IMR-90 (cell line): ENCODE measurements around the gene MYH11. TPM values are rescaled to one million over a fixed set of nuclear protein-coding genes. Genes with fewer than 3 reads are reported as not detected.

Source experiments
- ATAC-seq: fragments of 200-7000 bp; cut with Tn5 transposase; 2 replicates; pipeline ENCODE4 v1.9.1; 2020; ENCODE audit warnings: low read depth, mild to moderate bottlenecking, moderate library complexity
- BruUV-seq: library from RNA; stranded (reverse); fragments of 400-500 nt; replicated peaks from 2 replicates; lab custom pipeline; 2021; lab: Mats Ljungman, UMichigan
- CTCF ChIA-PET: fragments of 300-600 bp; formaldehyde crosslinking; extraction: SDS; loops from one replicate; lab custom pipeline; 2021; ENCODE audit warnings: antibody characterized with exemption; lab: Yijun Ruan, JAX
- POLR2A ChIA-PET: fragments of 300-600 bp; sonication (Branson Sonifier 250); formaldehyde crosslinking; loops from one replicate; lab custom pipeline; 2022; ENCODE audit warnings: antibody characterized with exemption; ENCODE audit not compliant: unreplicated experiment; lab: Charles Lee
- DNase-seq: peaks from one replicate; pipeline ENCODE4 v3.0.0; 2013
- H2AFZ ChIP-seq: replicated peaks from 2 replicates; pipeline ENCODE3; 2013; ENCODE audit warnings: low read length, mild to moderate bottlenecking; ENCODE audit not compliant: poor library complexity
- H2AK5ac ChIP-seq: 2 replicates; pipeline ENCODE4 v1.6.1; 2013; ENCODE audit warnings: low read depth, low read length, inconsistent platforms
- H2AK9ac ChIP-seq: replicated peaks from 2 replicates; pipeline ENCODE3; 2013; ENCODE audit warnings: mild to moderate bottlenecking, low read depth, low read length, moderate library complexity; ENCODE audit not compliant: poor library complexity
- H2BK120ac ChIP-seq: 2 replicates; pipeline ENCODE4 v1.6.1; 2013; ENCODE audit warnings: low read depth, low read length, inconsistent platforms
- H2BK15ac ChIP-seq: 3 replicates; pipeline ENCODE4 v1.6.1; 2013; ENCODE audit warnings: low read depth, low read length, inconsistent platforms
- H2BK20ac ChIP-seq: 2 replicates; pipeline ENCODE4 v1.6.1; 2013; ENCODE audit warnings: low read depth, mild to moderate bottlenecking, inconsistent platforms, low read length, moderate library complexity
- H2BK5ac ChIP-seq: 2 replicates; pipeline ENCODE4 v1.6.1; 2013; ENCODE audit warnings: mild to moderate bottlenecking, low read depth, low read length, inconsistent platforms; ENCODE audit not compliant: poor library complexity, severe bottlenecking
- H3K14ac ChIP-seq: replicated peaks from 2 replicates; pipeline ENCODE4 v1.6.1; 2013; ENCODE audit warnings: low read depth, low read length, inconsistent platforms
- H3K18ac ChIP-seq: 2 replicates; pipeline ENCODE4 v1.6.1; 2013; ENCODE audit warnings: low read depth, low read length, control low read depth
- H3K23ac ChIP-seq: 2 replicates; pipeline ENCODE4 v1.6.1; 2013; ENCODE audit warnings: low read depth, low read length, inconsistent platforms
- H3K27ac ChIP-seq: 2 replicates; pipeline ENCODE4 v1.5.1; 2013; ENCODE audit warnings: mild to moderate bottlenecking, control low read depth, low read length; ENCODE audit not compliant: insufficient read depth
- H3K27me3 ChIP-seq: 2 replicates; pipeline ENCODE4 v1.6.1; 2013; ENCODE audit warnings: low read length; ENCODE audit not compliant: control insufficient read depth, insufficient read depth
- H3K36me3 ChIP-seq: 2 replicates; pipeline ENCODE4 v1.6.1; 2013; ENCODE audit warnings: low read length, mixed read lengths; ENCODE audit not compliant: control insufficient read depth, insufficient read depth
- H3K4ac ChIP-seq: 2 replicates; pipeline ENCODE4 v1.6.1; 2013; ENCODE audit warnings: low read depth, low read length, inconsistent platforms
- H3K4me1 ChIP-seq: 2 replicates; pipeline ENCODE4 v1.6.1; 2013; ENCODE audit warnings: low read length, mixed read lengths; ENCODE audit not compliant: control insufficient read depth, insufficient read depth
- H3K4me2 ChIP-seq: 2 replicates; pipeline ENCODE4 v1.6.1; 2013; ENCODE audit warnings: low read depth, mild to moderate bottlenecking, control low read depth, low read length, moderate library complexity
- H3K4me3 ChIP-seq: 2 replicates; pipeline ENCODE4 v1.5.1; 2013; ENCODE audit warnings: low read depth, mild to moderate bottlenecking, control low read depth, low read length, moderate library complexity; ENCODE audit not compliant: insufficient read depth
- H3K56ac ChIP-seq: 2 replicates; pipeline ENCODE4 v1.6.1; 2013; ENCODE audit warnings: low read length, inconsistent platforms; ENCODE audit not compliant: insufficient read depth; ENCODE audit errors: extremely low read depth
- H3K79me1 ChIP-seq, 2 experiments: 2 replicates each; pipeline ENCODE4 v1.6.1; 2013; ENCODE audit warnings: low read length in 2 of 2, inconsistent platforms in 1 of 2, low read depth in 1 of 2
- H3K9ac ChIP-seq: 2 replicates; pipeline ENCODE4 v1.6.1; 2013; ENCODE audit warnings: low read depth, low read length, control low read depth
- H3K9me1 ChIP-seq: 2 replicates; pipeline ENCODE4 v1.6.1; 2013; ENCODE audit warnings: low read length, inconsistent platforms; ENCODE audit not compliant: insufficient read depth
- H3K9me3 ChIP-seq: 2 replicates; pipeline ENCODE4 v1.6.1; 2013; ENCODE audit warnings: low read length; ENCODE audit not compliant: control insufficient read depth, insufficient read depth
- H4K20me1 ChIP-seq: 2 replicates; pipeline ENCODE4 v1.6.1; 2013; ENCODE audit warnings: low read length, inconsistent platforms; ENCODE audit not compliant: insufficient read depth
- H4K5ac ChIP-seq: 2 replicates; pipeline ENCODE4 v1.6.1; 2013; ENCODE audit warnings: mild to moderate bottlenecking, low read depth, low read length, control low read depth
- H4K8ac ChIP-seq, 2 experiments: 2 replicates each; pipeline ENCODE4 v1.6.1; 2013; ENCODE audit warnings: low read depth in 2 of 2, low read length in 2 of 2, control low read depth in 1 of 2, inconsistent platforms in 1 of 2
- H4K91ac ChIP-seq: 2 replicates; pipeline ENCODE4 v1.6.1; 2013; ENCODE audit warnings: low read depth, low read length, inconsistent platforms; ENCODE audit not compliant: insufficient read depth
- RCOR1 ChIP-seq: IDR thresholded peaks from 2 replicates; pipeline ENCODE4 v1.6.1; 2012; ENCODE audit warnings: mild to moderate bottlenecking, low read length, improper control_type of control experiment; ENCODE audit not compliant: insufficient replicate concordance
- SMC3 ChIP-seq: fragments of 150-350 bp; IDR thresholded peaks from 2 replicates; pipeline ENCODE4 v1.6.1; 2016; ENCODE audit warnings: low read depth, mild to moderate bottlenecking, antibody characterized with exemption, low read length, moderate library complexity
- WGBS, 2 experiments: methylation state at CpG; one replicate each; pipeline versions ENCODE4 v1.1.5 to v1.1.7; 2013; ENCODE audit warnings: missing lambda C conversion rate in 2 of 2; ENCODE audit not compliant: insufficient read length in 1 of 2; ENCODE audit errors: extremely low coverage in 2 of 2; 5-methylcytosine and 5-hydroxymethylcytosine counted together
- dilution Hi-C: fragments of 300-500 bp; cut with HindIII; formaldehyde crosslinking; loops from one replicate; pipeline ENCODE4 v1.14.3; 2018; ENCODE audit warnings: low sequenced_read_pairs; ENCODE audit not compliant: unreplicated experiment
- in situ Hi-C: fragments of 300-500 bp; cut with MboI; formaldehyde crosslinking; loops from 3 replicates; pipeline ENCODE4 v1.14.3; 2019; ENCODE audit warnings: low sequenced_read_pairs, inconsistent platforms, mixed read lengths
- intact Hi-C: fragments of 100-400 bp; cut with micrococcal nuclease; formaldehyde crosslinking; loops from 2 replicates; pipeline ENCODE4 v1.10.0; 2022
- polyA plus RNA-seq, 3 experiments: library from polyadenylated mRNA; depleted of rRNA; stranded (reverse); fragments of >200 nt; gene quantifications; 2 replicates each; pipeline ENCODE4 v1.2.3, GENCODE V29; 2012; ENCODE audit warnings: low replicate concordance in 1 of 3
- total RNA-seq: library from RNA; depleted of rRNA; stranded (reverse); fragments of >200 nt; gene quantifications from 2 replicates; pipeline ENCODE4 v1.2.3, GENCODE V29; 2012

The MYH11 gene
- total and polyA plus RNA-seq, 2 of the 4 experiments (the other 2 are of a cell fraction): under 0.01 to 0.12 TPM

DNA sequence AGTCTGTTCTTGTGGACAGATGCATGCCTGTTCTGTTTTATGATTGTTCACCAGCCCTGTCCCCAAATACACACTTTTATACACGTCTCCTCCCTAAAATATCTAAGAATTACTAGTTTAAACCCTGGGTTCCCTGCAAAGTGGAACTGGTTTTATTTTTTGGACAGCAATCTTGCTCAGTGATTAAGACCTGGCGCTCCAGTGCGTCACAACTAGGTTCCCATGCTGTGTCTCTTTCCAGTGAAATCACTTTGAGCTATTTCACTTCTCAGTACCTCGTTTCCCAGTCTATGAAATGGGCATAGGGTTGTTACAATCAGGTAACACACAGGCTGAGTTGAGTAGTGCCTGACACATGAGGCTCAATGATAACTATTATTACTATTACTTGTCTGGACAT lies 30.5 kb upstream of the MYH11 start:
- peak overlapping the region; percentile 70 for H3K4me3 ChIP-seq
- H2AK5ac ChIP-seq: no peak overlapping the region
- no peaks in the 10 kb centered on the region for H3K27me3 ChIP-seq
- POLR2A ChIA-PET: no interaction called here
- CTCF ChIA-PET: no interaction called here
- peaks cover 20 to 57% of the 10 kb centered on the region in 2 experiments for H3K79me1 ChIP-seq
- peak overlapping the region; percentile 89 for H3K23ac ChIP-seq
- TF ChIP-seq SMC3 (no peak), RCOR1 (no peak)
- no peaks in the 10 kb centered on the region for H3K9me3 ChIP-seq
- H2AK9ac ChIP-seq: no peak overlapping the region
- DNase-seq: no peak
- peak overlapping the region; percentile 85 for H2BK5ac ChIP-seq
- dilution Hi-C loops (no loop called here), intact Hi-C loops (no loop called here), in situ Hi-C loops (loop anchor here (25.0 kb wide), 1 partner anchor 125 kb away; no protein-coding TSS in a partner anchor)
- H3K27ac ChIP-seq: peak overlapping the region; percentile 62; the same call in 1 of the 2 replicates
- WGBS, 2 experiments: 93% methylated on average over 2 of the region's 4 CpGs; no CpG with 5 or more reads in 1 of the 2 experiments
- no peak overlapping the region for H2BK20ac ChIP-seq
- no peak for ATAC-seq
- H3K56ac ChIP-seq: no peak overlapping the region
- H3K36me3 ChIP-seq: peaks cover 7% of the 10 kb centered on the region
- H3K9ac ChIP-seq: peak overlapping the region; percentile 86; the same call in 1 of the 2 replicates
- BruUV-seq: no TSS peak
- H4K20me1 ChIP-seq: no peaks in the 10 kb centered on the region; the same call in 1 of the 2 replicates
- peaks cover 16% of the 10 kb centered on the region for H3K4me1 ChIP-seq
- H4K91ac ChIP-seq: peak overlapping the region; percentile 65
- peak overlapping the region; percentile 37; the same call in 1 of the 2 replicates for H4K5ac ChIP-seq
- no peak overlapping the region for H2BK15ac ChIP-seq
- peak overlapping the region; percentile 64; the same call in 1 of the 2 replicates for H3K4ac ChIP-seq
- H3K18ac ChIP-seq: no peak overlapping the region
- peaks cover 9% of the 10 kb centered on the region for H3K9me1 ChIP-seq
- peak overlapping the region in 1 of 2 experiments; percentile 49; a peak in 1 of 4 replicates for H4K8ac ChIP-seq
- H3K14ac ChIP-seq: no peak overlapping the region
- H2BK120ac ChIP-seq: no peak overlapping the region
- H3K4me2 ChIP-seq: peak overlapping the region; percentile 40
- H2AFZ ChIP-seq: no peak overlapping the region
